H1 (cell line): ENCODE data around the gene MRC2.

Source experiments
- CHD1 ChIP-seq: IDR thresholded peaks from 2 replicates; pipeline ENCODE4 v1.6.1; 2012; ENCODE audit warnings: low read depth, low read length, improper control_type of control experiment
- EZH2 ChIP-seq: fragments of 200-600 bp; sonication (generic); IDR thresholded peaks from 2 replicates; pipeline ENCODE4 v1.7.1; 2012; ENCODE audit warnings: low read depth, mild to moderate bottlenecking, moderate library complexity, low read length, inconsistent platforms; ENCODE audit not compliant: severe bottlenecking
- FOSL1 ChIP-seq: IDR thresholded peaks from 2 replicates; pipeline ENCODE4 v1.6.1; 2011; ENCODE audit warnings: mild to moderate bottlenecking, low read depth, low read length, moderate library complexity; ENCODE audit not compliant: insufficient read depth
- POLR2A ChIP-seq, 2 experiments: IDR thresholded peaks; 1 replicate in 1 of 2; 2 replicates in 1 of 2; pipeline ENCODE4 v1.6.1; 2011; ENCODE audit warnings: low read depth in 2 of 2, low read length in 2 of 2, mild to moderate bottlenecking in 2 of 2; ENCODE audit errors: control extremely low read depth in 1 of 2
- POLR2AphosphoS5 ChIP-seq: IDR thresholded peaks from 2 replicates; pipeline ENCODE4 v1.6.1; 2011; ENCODE audit warnings: low read depth, low read length
- TAF1 ChIP-seq: IDR thresholded peaks from 2 replicates; pipeline ENCODE4 v1.6.1; 2011; ENCODE audit warnings: mild to moderate bottlenecking, low read depth, low read length
- TCF12 ChIP-seq: IDR thresholded peaks from 2 replicates; pipeline ENCODE4 v1.6.1; 2011; ENCODE audit warnings: low read depth, mild to moderate bottlenecking, low read length
- YY1 ChIP-seq: IDR thresholded peaks from 2 replicates; pipeline ENCODE4 v1.6.1; 2011; ENCODE audit warnings: low read depth, mild to moderate bottlenecking, low read length
- TF ChIP-seq, protein P1 (sequence below): IDR thresholded peaks from 2 replicates; pipeline ENCODE4 v1.6.1; 2011; ENCODE audit warnings: low read length, improper control_type of control experiment
- TF ChIP-seq, protein P2 (sequence below), 3 experiments: IDR thresholded peaks; 1 replicate in 2 of 3; 2 replicates in 1 of 3; pipeline versions ENCODE4 v1.5.1 to v1.6.1; 2011; ENCODE audit warnings: low read length in 3 of 3, mild to moderate bottlenecking in 3 of 3, inconsistent platforms in 2 of 3, low read depth in 1 of 3, moderate library complexity in 1 of 3; ENCODE audit not compliant: insufficient read depth in 1 of 3; ENCODE audit errors: control extremely low read depth in 1 of 3

DNA sequence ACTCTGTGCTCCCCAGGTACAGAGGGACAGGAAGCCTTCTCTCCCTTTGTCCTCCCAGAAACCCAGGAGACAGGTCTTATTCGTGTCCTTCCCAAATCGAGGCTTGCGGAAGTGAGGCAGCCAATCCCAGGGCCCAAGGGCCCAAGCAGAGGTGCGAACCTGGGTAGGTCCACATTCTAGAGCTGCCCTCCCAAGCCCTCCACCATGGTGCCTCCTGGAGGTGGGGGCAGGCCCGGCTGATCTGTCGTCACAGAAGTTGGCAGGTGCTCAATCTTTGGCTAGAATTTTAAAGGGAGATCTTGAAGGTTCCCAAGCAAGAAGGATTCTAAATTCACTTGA is 21.5 kb downstream of the MRC2 start:
- TF ChIP-seq POLR2A (IDR thresholded peaks at IDR 0.05; ENCODE audit: control extremely low read depth in 1 of 2, low read depth in 2 of 2, low read length in 2 of 2), result no peak
- TF ChIP-seq POLR2AphosphoS5, result no peak
- no peak for TF ChIP-seq YY1
- no peak for TF ChIP-seq EZH2
- no peak for TF ChIP-seq FOSL1
- TF ChIP-seq TAF1, result no peak
- no peak for TF ChIP-seq TCF12
- TF ChIP-seq, protein P1, sequence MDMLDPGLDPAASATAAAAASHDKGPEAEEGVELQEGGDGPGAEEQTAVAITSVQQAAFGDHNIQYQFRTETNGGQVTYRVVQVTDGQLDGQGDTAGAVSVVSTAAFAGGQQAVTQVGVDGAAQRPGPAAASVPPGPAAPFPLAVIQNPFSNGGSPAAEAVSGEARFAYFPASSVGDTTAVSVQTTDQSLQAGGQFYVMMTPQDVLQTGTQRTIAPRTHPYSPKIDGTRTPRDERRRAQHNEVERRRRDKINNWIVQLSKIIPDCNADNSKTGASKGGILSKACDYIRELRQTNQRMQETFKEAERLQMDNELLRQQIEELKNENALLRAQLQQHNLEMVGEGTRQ, result no peak
- TF ChIP-seq CHD1, result no peak
- TF ChIP-seq, protein P2, sequence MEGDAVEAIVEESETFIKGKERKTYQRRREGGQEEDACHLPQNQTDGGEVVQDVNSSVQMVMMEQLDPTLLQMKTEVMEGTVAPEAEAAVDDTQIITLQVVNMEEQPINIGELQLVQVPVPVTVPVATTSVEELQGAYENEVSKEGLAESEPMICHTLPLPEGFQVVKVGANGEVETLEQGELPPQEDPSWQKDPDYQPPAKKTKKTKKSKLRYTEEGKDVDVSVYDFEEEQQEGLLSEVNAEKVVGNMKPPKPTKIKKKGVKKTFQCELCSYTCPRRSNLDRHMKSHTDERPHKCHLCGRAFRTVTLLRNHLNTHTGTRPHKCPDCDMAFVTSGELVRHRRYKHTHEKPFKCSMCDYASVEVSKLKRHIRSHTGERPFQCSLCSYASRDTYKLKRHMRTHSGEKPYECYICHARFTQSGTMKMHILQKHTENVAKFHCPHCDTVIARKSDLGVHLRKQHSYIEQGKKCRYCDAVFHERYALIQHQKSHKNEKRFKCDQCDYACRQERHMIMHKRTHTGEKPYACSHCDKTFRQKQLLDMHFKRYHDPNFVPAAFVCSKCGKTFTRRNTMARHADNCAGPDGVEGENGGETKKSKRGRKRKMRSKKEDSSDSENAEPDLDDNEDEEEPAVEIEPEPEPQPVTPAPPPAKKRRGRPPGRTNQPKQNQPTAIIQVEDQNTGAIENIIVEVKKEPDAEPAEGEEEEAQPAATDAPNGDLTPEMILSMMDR (IDR thresholded peaks at IDR 0.05; ENCODE audit: control extremely low read depth in 1 of 3, insufficient read depth in 1 of 3, low read depth in 1 of 3, low read length in 3 of 3), result no peak
